DMS153 treated with DMSO at 0.1 percent for 48 hours (cell line): ENCODE results near the gene CELA2A.
"Not testable (repeated sequence)": the region's sequence is repeated elsewhere in the genome, so short reads cannot be mapped to it uniquely, and the experiment has no call there.

ENCODE experiments used
- DNase-seq: peaks from one replicate; lab custom pipeline; 2025; ENCODE audit not compliant: unreplicated experiment; lab: John Stamatoyannopoulos, UW

CELA2A gene

GRCh38 chr1:15492596-15492995, 36.1 kb downstream of the CELA2A start:
- no peak for DNase-seq

- no peak for DNase-seq
Measured at GRCh38 chr1:15493869-15494390, 37.4 kb downstream of the CELA2A start.

- DNase-seq = no peak
Measured at GRCh38 chr1:15500184-15501178, 43.9 kb downstream of the CELA2A start.

GRCh38 chr1:15501208-15502032, 44.9 kb downstream of the CELA2A start:
- peak; percentile 36 for DNase-seq

- DNase-seq = no peak
Measured at GRCh38 chr1:15504436-15504835, 47.9 kb downstream of the CELA2A start.

- no peak for DNase-seq
Measured at GRCh38 chr1:15506831-15507230, 50.3 kb downstream of the CELA2A start.

- no peak for DNase-seq
Measured at GRCh38 chr1:15507278-15507677, 50.7 kb downstream of the CELA2A start.

GRCh38 chr1:15508700-15509487, 52.4 kb downstream of the CELA2A start:
- no peak for DNase-seq

- no peak for DNase-seq
Measured at GRCh38 chr1:15509586-15509985, 53.1 kb downstream of the CELA2A start.

GRCh38 chr1:15510611-15511405, 54.3 kb downstream of the CELA2A start:
- no peak for DNase-seq

GRCh38 chr1:15513192-15513591, 56.7 kb downstream of the CELA2A start:
- no peak for DNase-seq

GRCh38 chr1:15513919-15514318, 57.4 kb downstream of the CELA2A start:
- DNase-seq = no peak

- DNase-seq = not testable (repeated sequence)
Measured at GRCh38 chr1:15514557-15514956, 58.0 kb downstream of the CELA2A start.

- no peak for DNase-seq
Measured at GRCh38 chr1:15515022-15515663, 58.6 kb downstream of the CELA2A start.

- DNase-seq = no peak
Measured at GRCh38 chr1:15519625-15520024, 63.1 kb downstream of the CELA2A start.

- DNase-seq = not testable (repeated sequence)
Measured at GRCh38 chr1:15521206-15521906, 64.8 kb downstream of the CELA2A start.
